ENCODE data around the gene URAD.

The URAD gene

DNA sequence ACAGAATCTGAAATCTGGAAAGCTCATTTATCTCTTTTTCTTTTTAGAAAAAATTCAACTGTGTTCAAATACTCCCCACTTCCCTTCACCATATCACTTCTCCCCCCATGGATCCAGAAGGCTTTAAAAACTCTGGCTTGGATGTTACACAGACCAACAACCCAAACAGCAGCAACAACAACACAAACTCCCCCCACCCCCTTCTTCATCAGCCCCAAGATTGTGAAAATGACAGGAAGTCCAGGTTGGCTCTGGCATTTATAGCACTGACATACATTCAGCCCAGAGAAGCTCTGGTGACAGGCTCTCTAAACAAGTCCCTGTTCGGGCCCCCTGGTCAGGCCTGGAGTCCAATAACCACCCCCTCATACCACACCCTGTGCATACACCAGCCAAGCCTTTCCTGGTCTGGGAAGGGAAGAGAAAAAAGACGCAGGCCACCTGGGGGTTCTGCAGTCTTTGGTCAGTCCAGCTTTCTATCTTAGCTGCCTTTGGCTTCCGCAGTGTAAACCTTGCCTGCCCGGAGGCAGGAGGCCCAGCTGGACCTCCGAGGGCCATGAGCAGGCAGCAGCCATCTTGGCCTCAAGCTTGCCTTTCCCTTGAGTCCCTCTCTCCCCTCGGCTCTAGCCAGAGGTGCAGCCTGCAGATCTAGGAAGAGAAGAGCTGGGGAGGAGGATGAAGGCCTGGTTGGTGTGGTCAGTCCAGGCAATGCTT, 26.2 kb downstream of the URAD start:
- H3K27me3 ChIP-seq (ENCODE audit: insufficient read depth, low read length): peaks cover 100% of the 10 kb centered on the region
- peaks cover 26% of the 10 kb centered on the region; the same call in 1 of the 2 replicates for H3K4me1 ChIP-seq (ENCODE audit: insufficient read depth, low read length)

DNA sequence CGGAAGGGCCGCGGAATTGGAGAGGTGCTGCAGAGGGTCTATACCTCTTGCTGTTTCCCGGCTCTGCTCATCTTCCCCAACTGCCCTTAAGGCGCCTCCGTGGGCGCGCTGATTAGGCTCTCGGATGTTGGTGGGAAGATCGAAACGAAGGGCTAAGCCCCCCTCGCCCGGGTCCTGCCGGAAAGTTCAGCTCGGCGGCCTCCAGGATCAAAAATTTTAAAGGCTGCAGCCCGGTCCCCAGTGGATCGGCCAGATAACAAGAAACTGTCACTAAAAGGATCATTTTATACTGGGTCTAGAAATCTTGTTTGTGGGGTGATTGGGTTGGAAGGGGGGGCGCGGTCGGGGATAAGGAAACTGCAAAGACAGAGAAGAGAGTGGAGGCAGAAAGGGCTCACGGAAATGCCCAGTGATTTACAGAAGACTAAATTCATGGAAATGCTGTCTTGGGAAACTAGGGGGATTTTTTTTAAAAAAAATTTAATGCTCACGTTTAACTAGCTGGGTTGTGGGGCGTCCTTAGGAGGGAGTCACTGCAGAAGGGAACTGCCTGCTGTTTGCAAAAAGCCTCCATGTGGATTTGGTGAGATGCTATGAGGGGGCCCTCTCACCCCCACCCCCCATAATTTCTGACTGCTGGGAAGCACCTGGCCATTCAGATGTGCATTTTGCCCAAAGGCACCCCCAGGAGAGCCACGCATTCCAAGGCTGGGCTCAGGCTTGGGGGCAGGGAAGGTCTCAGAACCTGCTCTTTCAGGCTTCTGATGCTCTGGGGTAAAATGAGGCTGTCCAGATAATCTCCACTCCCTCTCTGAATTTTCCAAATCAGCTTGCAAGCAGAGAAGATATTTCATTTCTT, 27.0 kb downstream of the URAD start:
- Histone ChIP-seq H3K9ac (ENCODE audit: low read depth, low read length) (no peak overlapping the region), H3K36me3 (ENCODE audit: insufficient read depth, low read length) (no peaks in the 10 kb centered on the region), H3K27ac (ENCODE audit: low read depth, low read length) (no peak overlapping the region), H3K27me3 (ENCODE audit: insufficient read depth, low read length) (peaks cover 100% of the 10 kb centered on the region), H3K4me1 (ENCODE audit: insufficient read depth, low read length) (peaks cover 26% of the 10 kb centered on the region; the same call in 1 of the 2 replicates), H3K4me3 (ENCODE audit: low read length) (no peak overlapping the region; the same call in 1 of the 2 replicates), H3K9me3 (ENCODE audit: insufficient read depth, low read depth, low read length) (no peaks in the 10 kb centered on the region)
- 2% methylated on average over 25 of the region's 25 CpGs for WGBS

More for the DNA sequence above, 26.2 kb downstream of the URAD start:
- no peaks in the 10 kb centered on the region for H3K36me3 ChIP-seq (ENCODE audit: insufficient read depth, low read length)
- no peak overlapping the region for H3K27ac ChIP-seq (ENCODE audit: low read depth, low read length)
- H3K9ac ChIP-seq (ENCODE audit: low read depth, low read length): no peak overlapping the region
- no peak overlapping the region for H3K4me3 ChIP-seq (ENCODE audit: low read length)
- no peaks in the 10 kb centered on the region for H3K9me3 ChIP-seq (ENCODE audit: insufficient read depth, low read depth, low read length)
- WGBS: 12% methylated on average over 6 of the region's 6 CpGs

DNA sequence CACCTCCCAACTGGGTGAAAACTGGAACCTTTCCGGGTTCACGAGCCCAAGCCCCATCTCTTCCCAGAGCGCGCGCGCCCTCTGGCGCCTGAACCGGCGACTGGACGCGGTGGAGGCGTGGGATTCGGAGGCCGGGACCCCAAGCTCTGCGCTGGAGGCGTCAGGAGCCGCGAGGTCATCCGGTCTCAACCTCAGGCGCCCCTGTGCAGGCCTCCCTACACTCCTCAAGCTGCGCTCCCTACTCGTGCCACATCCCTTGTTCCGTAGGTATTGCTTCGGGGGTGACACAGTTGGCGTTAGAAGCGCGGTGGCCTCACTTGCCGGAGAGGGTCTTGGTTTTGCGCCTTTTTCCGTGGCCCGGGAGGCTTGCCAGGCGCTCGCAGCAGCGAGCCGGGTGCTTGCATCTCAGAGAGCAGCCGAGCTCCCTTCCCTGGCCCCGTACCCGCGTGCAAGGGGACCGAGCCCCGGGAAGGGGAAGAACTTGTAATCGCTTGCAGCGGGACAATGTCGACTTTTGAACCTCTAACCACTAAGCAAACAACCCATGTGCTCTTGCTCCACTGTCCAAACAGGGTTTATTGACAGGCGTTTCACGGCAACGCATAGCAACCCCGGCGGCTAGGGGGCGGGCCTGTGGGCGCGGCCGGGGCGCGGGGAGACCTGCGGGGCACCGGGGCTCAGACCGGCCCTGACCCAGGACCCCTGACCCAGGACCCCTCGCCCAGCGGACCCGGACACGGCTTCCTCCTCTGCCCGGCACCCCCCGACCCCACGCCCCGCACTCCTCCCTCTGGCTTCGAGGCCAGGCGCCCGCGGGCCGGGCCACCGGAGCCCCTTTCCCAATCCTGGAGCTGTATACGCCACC, 27.9 kb downstream of the URAD start:
- Histone ChIP-seq H3K27me3 (ENCODE audit: insufficient read depth, low read length) (peaks cover 100% of the 10 kb centered on the region), H3K4me1 (ENCODE audit: insufficient read depth, low read length) (peaks cover 25% of the 10 kb centered on the region; the same call in 1 of the 2 replicates), H3K27ac (ENCODE audit: low read depth, low read length) (no peak overlapping the region), H3K36me3 (ENCODE audit: insufficient read depth, low read length) (no peaks in the 10 kb centered on the region), H3K4me3 (ENCODE audit: low read length) (peak overlapping the region; percentile 10; the same call in 1 of the 2 replicates), H3K9me3 (ENCODE audit: insufficient read depth, low read depth, low read length) (no peaks in the 10 kb centered on the region), H3K9ac (ENCODE audit: low read depth, low read length) (no peak overlapping the region)
- WGBS: 1% methylated on average over 73 of the region's 73 CpGs

DNA sequence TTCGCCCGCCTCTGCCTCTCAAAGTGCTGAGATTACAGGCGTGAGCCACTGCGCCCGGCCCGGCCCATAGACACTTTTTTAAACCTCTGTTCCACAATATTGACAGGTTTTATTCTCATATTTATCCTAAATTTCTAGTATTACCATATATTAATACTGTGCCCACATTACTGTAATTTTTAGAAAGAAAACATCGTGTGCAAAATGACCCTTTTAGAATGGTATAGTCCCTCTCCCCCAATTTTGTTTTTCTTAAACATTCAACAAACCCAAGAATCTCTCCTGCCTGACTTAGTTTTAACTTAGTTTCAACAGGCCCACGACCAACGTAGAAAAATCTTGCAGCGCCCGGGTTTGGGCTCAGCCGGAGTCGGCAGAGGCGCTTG, 28.5 kb downstream of the URAD start:
- 15% methylated on average over 14 of the region's 14 CpGs for WGBS
- Histone ChIP-seq H3K9me3 (ENCODE audit: insufficient read depth, low read depth, low read length) (no peaks in the 10 kb centered on the region), H3K4me1 (ENCODE audit: insufficient read depth, low read length) (peaks cover 19% of the 10 kb centered on the region; the same call in 1 of the 2 replicates), H3K27ac (ENCODE audit: low read depth, low read length) (no peak overlapping the region), H3K4me3 (ENCODE audit: low read length) (no peak overlapping the region), H3K9ac (ENCODE audit: low read depth, low read length) (no peak overlapping the region), H3K27me3 (ENCODE audit: insufficient read depth, low read length) (peaks cover 100% of the 10 kb centered on the region), H3K36me3 (ENCODE audit: insufficient read depth, low read length) (no peaks in the 10 kb centered on the region)

DNA sequence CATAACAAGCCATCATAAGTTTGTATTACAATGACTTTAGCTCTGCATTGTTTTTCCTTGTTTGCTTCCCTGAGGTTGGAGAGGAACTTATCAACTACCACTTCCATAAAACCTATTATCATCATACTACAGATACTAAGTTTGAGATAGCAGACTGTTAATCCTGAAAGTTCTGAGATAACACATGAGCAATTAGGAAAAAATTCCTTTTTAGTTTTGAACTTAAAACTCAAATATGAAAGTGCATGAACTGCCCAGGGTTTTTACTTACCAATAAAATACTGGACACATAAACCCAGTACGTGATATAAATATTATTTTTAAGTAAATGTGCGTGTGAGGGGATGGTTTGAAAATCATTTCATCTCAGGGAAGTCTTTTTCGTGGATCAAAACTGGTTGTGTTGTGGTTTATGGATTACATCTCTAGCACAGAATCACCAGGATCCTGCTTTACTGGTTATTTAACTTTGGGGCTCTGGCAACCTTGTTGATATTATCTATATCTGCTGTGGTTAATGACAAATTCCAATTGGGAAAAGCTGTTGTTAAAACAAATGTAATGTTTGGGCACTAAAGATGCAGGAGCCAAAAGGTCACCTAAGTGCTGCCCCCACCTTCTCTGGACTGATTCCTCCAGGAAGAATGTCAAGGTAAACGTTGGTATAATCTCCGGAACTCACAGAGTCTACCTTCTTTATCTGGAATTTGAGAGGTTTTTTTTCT, 31.8 kb downstream of the URAD start:
- no peak overlapping the region for H3K27ac ChIP-seq (ENCODE audit: low read depth, low read length)
- H3K9ac ChIP-seq (ENCODE audit: low read depth, low read length): no peak overlapping the region
- no peaks in the 10 kb centered on the region for H3K9me3 ChIP-seq (ENCODE audit: insufficient read depth, low read depth, low read length)
- no peaks in the 10 kb centered on the region for H3K36me3 ChIP-seq (ENCODE audit: insufficient read depth, low read length)
- H3K4me3 ChIP-seq (ENCODE audit: low read length): no peak overlapping the region
- 33% methylated on average over 3 of the region's 5 CpGs for WGBS
- H3K27me3 ChIP-seq (ENCODE audit: insufficient read depth, low read length): peaks cover 100% of the 10 kb centered on the region
- 0 out of 2 replicates have a peak, but pooled peaks cover 7% of the 10 kb centered on the region for H3K4me1 ChIP-seq (ENCODE audit: insufficient read depth, low read length)

DNA sequence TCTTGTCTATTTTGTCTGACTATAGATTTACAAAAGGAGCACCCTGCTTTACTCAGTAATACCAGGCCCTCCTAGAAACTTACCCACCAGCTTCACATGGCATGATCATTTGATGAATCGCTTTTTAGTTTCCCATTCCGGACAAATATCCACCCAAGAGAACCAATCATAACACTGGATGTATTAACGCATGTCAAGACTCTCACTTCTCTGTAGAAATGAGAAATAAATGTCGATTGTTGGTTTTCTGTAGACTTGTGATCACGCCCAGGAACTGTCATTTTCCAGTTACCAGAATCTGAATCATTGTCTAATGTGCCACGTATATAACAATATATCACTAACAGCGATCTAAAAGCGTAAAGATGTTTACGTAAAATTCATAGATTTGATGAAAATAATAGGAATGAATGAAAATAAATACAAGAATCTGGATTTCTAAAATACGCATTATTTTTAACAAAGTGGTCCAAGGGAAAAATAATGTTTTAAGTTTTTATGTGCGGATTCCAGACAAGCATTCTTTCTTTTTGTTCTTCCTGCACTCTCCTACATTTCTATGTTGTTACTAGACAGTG, 33.4 kb downstream of the URAD start:
- H3K9ac ChIP-seq (ENCODE audit: low read depth, low read length): no peak overlapping the region
- no peaks in the 10 kb centered on the region for H3K4me1 ChIP-seq (ENCODE audit: insufficient read depth, low read length)

DNA sequence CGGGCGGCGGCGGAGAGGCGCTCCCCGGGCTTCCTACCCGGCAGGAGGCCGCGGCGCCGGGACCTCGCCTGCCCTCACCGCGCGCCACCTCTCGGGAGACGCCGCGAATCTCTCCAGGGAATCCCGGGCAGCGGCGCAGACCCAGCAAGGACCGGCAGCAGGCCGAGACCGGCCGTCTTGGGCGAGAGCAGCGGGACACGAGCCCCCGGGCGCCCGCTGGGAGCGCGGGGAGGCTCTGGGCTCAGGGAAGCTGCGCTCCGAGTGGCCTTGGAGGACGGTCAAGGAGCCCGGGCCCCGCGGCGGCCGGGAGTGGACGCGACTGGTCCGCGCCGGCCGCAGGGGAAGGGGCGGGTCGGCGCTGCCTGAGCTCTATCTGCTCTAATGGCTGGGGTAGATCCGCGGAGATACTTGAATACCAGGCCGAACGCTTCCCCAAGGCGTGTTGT, 34.1 kb downstream of the URAD start:
- Histone ChIP-seq H3K4me3 (ENCODE audit: low read length) (peak overlapping the region; percentile 43), H3K27me3 (ENCODE audit: insufficient read depth, low read length) (peaks cover 100% of the 10 kb centered on the region), H3K27ac (ENCODE audit: low read depth, low read length) (no peak overlapping the region), H3K4me1 (ENCODE audit: insufficient read depth, low read length) (no peaks in the 10 kb centered on the region), H3K36me3 (ENCODE audit: insufficient read depth, low read length) (no peaks in the 10 kb centered on the region), H3K9me3 (ENCODE audit: insufficient read depth, low read depth, low read length) (no peaks in the 10 kb centered on the region), H3K9ac (ENCODE audit: low read depth, low read length) (no peak overlapping the region)
- under 1% methylated on average over 56 of the region's 56 CpGs for WGBS

More for the DNA sequence above, 33.4 kb downstream of the URAD start:
- Histone ChIP-seq H3K9me3 (ENCODE audit: insufficient read depth, low read depth, low read length) (no peaks in the 10 kb centered on the region), H3K4me3 (ENCODE audit: low read length) (no peak overlapping the region), H3K27me3 (ENCODE audit: insufficient read depth, low read length) (peaks cover 100% of the 10 kb centered on the region), H3K36me3 (ENCODE audit: insufficient read depth, low read length) (no peaks in the 10 kb centered on the region), H3K27ac (ENCODE audit: low read depth, low read length) (no peak overlapping the region)
- WGBS: 56% methylated on average over 11 of the region's 11 CpGs

DNA sequence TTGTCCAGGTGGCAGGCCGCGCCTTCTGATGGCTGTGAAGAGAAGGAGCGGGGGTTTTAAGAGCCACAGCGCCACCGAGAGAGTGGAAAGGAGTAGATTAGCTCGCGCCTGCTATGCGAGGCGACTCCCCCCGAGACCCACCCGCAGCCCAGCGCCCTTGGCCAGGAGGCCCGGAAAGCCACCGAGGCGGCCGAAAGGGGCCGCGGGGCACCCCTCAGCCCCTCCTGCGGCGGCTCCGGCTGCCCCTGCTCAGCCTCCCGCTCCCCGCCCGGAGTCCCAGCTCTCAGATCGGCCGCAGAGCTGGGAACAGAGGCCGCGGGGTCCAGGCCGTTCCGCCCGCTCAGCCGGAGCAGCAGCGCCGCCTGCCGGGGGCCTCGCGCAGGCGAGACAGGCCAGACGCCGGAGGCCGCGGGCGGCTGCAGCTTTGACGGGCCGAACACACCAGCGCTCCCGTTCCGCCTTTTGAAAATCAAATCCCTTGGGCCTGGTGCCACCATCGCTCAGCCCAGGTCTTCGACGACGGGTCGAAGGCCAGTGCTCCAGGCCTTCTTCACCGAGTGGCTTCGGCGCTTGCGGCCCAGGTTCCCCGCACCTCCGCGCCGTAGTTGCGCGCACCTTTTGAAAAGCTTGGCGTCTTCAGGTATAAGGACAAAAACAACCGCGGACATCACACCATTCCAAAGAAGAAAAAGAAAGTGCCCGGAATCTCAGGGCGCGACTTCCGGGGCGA, 34.7 kb downstream of the URAD start:
- Histone ChIP-seq H3K9ac (ENCODE audit: low read depth, low read length) (no peak overlapping the region), H3K27me3 (ENCODE audit: insufficient read depth, low read length) (peaks cover 100% of the 10 kb centered on the region), H3K36me3 (ENCODE audit: insufficient read depth, low read length) (no peaks in the 10 kb centered on the region), H3K27ac (ENCODE audit: low read depth, low read length) (no peak overlapping the region), H3K9me3 (ENCODE audit: insufficient read depth, low read depth, low read length) (no peaks in the 10 kb centered on the region), H3K4me1 (ENCODE audit: insufficient read depth, low read length) (no peaks in the 10 kb centered on the region), H3K4me3 (ENCODE audit: low read length) (peak overlapping the region; percentile 47)
- 1% methylated on average over 71 of the region's 71 CpGs for WGBS

DNA sequence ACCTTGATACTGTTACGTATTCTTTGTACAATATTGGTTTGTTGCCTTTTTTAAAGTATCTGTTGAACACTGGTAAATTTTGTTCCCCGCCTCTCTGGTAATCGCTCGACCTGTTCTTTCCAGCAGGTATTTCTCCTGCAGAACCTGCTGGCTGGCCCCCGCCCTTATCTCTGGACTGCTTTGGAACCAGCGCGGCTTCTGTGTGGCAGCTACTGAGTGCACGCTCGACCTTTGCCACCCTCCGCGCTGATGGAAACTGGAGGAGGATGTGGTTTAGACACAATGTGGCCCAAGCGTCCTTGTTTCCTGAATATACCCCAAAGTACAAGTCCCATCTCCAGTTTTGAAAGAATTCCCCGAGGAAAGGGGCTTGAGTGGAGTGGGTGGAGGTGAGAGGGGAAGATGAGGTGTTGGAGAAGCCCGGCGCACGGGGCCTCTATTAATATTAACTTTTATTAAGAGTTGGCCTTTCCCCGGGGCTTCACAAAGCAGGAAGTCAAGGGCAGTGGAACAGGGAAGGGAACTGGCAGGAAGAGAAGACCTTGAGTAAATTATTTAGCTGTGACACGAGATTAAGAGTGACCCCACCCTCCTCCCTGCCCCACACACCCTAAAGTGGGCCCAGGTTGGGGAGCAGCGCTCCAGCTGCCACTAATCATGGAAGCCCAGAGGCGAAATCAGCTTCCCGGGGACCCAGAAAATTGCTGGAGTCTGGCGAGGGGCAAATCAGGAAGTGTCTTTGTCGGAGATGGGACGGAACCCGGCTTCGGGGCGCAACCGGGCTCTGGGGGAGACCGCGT, 35.4 kb downstream of the URAD start:
- no peak overlapping the region for H3K27ac ChIP-seq (ENCODE audit: low read depth, low read length)
- H3K9ac ChIP-seq (ENCODE audit: low read depth, low read length): no peak overlapping the region
- H3K9me3 ChIP-seq (ENCODE audit: insufficient read depth, low read depth, low read length): no peaks in the 10 kb centered on the region
- peak overlapping the region; percentile 47 for H3K4me3 ChIP-seq (ENCODE audit: low read length)
- H3K4me1 ChIP-seq (ENCODE audit: insufficient read depth, low read length): no peaks in the 10 kb centered on the region
- H3K27me3 ChIP-seq (ENCODE audit: insufficient read depth, low read length): peaks cover 98% of the 10 kb centered on the region
- no peaks in the 10 kb centered on the region for H3K36me3 ChIP-seq (ENCODE audit: insufficient read depth, low read length)
- 21% methylated on average over 30 of the region's 30 CpGs for WGBS
